GM21717 (cell line): Measurements from ENCODE around the gene MTHFD1L.
"Not testable (repeated sequence)": the region's sequence is repeated elsewhere in the genome, so short reads cannot be mapped to it uniquely, and the experiment has no call there.

Experiments used
- ATAC-seq: cut with Tn5 transposase; IDR thresholded peaks from one replicate; pipeline ENCODE4 v1.9.1; 2021; ENCODE audit warnings: mild to moderate bottlenecking, moderate library complexity; ENCODE audit not compliant: unreplicated experiment

The MTHFD1L gene

DNA sequence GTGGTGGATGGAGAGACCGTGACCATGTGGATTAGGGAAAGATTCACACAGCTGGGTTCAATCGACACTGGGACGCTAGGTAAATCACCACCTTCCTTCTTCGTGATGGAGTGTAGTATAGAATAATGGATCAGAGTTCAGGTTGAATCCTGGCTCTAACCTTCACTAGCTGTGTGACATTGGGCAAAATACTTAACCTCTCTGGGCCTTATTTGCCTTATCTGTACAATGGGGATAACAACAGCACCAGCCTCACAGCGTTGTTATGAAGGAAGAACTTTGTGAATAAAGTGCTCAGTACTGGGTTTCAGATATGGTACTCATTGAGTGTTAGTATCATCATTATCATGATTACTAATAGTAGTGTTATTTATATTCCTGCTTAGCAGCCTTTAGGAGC lies 248.1 kb downstream of the MTHFD1L start:
- ATAC-seq = no peak

- no peak for ATAC-seq
Measured at GRCh38 chr6:151118461-151119123, 253.1 kb downstream of the MTHFD1L start.

DNA sequence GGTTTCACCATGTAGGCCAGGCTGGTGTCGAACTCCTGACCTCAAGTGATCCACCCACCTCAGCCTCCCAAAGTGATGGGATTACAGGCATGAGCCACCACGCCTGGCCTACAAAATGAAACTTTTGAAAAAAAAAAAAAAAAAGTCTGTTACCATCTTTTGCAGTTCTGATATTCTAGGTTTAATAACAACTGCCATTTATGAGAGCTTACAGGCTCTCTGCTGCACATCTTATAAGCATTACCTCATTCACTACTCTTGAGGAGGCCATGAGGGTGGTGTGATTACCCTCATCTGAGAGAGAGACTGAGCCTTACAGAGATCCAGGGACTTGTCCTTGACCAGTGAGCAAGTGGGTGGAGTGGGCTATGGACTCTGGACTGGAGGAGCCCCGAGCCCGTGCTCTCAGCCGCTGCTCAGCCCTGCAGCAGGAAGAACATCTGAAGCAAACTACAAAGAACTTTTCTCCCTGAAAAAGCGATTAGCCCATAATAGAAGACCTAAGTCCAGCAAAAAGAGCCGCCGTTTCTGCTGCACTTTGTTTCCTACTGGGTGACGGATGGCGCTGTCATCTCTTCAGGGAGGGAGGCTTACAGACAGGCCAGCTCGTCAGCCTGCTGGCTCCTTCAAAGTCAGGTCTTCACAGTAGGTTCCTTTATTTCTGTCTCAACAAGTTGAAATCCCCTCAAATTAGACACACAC lies 254.5 kb downstream of the MTHFD1L start:
- no peak for ATAC-seq

- no peak for ATAC-seq
Measured at GRCh38 chr6:151121900-151122299, 256.4 kb downstream of the MTHFD1L start.

DNA sequence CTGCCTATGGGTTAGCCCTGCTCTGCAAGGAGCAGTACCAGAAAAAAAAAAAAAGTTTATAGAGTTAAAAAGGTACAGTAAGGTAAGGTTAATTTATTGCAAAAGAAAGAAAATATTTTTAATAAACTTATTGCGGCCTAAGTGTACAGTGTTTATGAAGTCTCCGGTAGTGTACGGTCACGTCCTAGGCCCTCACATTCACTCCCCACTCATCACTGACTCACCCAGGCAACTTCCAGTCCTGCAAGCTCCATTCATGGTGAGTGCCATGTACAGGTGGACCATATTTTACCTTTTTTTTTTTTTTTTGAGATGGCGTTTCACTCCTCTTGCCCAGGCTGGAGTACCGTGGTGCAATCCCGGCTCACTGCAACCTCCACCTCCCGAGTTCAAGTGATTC lies 258.1 kb downstream of the MTHFD1L start:
- not testable (repeated sequence) for ATAC-seq

GRCh38 chr6:151125242-151125641 lies 259.7 kb downstream of the MTHFD1L start:
- ATAC-seq = not testable (repeated sequence)

DNA sequence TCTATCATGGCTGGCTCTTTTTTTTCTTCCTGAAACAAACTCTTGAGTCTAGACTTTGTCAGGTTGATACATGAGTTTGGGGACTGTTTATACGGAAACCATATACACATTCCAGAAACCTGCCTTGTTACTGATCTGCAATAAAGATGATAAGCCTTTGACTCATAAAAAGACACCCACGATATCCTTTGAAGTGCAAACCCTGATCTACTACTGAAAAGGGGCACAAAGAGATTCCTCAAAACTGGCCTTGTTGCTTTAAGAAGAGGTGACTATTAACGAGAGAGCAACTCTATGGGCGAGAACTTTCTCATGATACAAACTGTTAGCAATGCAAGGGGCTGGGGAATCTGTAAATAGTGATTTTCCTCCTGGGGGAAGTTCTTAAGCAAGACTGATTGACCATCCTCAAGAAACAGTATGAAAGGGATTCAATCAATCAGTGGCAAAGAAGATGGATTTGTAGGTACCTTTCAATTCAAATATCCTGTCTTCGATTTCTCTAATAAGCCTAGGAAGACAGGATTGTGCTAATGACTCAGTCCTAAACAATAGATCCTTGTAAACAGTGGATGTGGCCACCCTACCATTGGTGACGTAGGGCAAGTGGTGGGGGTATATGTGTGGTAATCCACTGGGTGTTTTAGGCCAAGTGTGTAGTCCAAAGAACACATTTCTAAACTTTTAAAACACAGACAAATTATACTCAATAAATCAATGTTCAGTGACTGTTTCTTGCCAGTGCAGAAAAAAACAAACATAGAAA lies 260.3 kb downstream of the MTHFD1L start:
- not testable (repeated sequence) for ATAC-seq

DNA sequence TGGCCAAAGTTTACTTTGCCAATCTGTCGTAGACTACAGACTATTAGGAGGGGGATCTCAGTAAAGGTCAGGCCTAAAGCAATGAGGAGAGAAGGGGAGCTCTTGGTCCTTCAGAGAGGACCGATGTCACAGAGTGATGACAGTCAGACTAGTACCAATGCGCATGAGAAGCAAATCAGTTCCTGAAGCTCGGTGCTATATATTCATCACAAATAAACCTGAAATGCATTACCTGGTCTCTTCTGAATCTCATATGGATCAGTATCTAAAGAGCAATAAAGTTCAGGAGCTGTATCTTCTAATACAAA lies 260.9 kb downstream of the MTHFD1L start:
- not testable (repeated sequence) for ATAC-seq

DNA sequence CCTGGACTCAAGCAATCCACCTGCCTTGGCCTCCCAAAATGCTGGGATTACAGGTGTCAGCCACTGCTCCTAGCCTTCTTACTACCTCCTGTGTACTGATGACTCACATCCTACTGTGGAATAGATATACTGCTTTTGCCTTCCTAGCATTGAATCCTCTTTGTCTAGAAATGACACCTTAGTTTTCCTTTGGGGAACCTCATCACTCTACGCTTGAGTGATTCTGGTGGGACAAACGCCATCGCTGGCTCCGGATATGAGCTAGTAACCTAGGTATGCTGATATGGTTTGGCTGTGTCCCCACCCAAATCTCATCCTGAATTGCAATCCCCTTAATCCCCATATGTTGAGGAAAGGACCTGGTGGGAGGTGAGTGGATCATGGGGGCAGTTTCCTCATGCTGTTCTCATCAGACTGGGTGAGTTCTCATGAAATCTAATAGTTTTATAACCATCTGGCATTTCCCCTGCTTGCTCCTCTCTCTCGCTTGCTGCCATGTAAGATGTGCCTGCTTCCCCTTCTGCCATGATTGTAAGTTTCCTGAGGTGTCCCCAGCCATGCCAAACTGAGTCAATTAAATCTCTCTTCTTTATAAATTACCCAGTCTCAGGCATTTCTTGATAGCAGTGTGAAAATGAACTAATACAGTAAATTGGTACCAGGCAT lies 261.8 kb downstream of the MTHFD1L start:
- ATAC-seq = not testable (repeated sequence)

DNA sequence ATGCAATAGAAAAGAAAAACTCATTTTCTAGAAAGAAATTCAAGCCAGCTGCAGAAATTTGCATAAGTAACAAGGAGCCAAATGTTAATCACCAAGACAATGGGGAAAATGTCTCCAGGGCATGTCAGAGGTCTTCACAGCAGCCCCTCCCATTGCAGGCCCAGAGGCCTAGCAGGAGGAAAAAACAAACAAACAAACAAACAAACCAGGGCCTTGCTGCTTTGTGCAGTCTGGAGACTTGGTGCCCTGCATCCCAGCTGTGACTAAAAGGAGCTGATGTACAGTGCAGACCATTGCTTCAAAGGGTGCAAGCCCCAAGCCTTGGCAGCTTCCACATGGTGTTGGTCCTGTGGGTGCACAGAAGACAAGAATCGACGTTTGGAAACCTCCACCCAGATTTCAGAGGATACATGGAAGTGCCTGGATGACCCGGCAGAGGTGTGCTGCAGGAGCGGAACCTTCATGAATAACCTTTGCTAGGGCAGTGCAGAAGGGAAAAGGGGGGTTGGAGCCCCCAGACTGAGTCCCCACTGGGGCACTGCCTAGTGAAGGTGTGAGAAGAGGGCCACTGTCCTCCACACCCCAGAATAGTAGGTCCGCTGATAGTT lies 263.4 kb downstream of the MTHFD1L start:
- no peak for ATAC-seq

DNA sequence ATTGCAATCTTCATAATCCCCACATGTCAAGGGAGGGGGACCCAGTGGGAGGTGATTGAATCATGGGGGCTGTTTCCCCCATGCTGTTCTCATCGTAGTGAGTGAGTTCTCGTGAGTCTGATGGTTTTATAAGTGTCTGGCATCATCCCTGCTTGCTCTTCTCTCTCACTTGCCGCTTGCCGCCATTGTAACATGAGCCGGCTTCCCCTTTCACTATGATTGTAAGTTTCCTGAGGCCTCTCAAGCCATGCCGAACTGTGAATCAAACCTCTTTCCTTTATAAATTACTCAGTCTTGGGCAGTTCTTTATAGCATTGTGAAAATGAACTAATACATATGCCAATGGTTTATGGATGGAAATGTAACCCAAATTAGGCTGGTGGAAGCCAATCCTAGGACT lies 264.8 kb downstream of the MTHFD1L start:
- peak; percentile 62 for ATAC-seq

GRCh38 chr6:151131324-151132007 lies 266.0 kb downstream of the MTHFD1L start:
- ATAC-seq = no peak

- ATAC-seq = no peak
Measured at GRCh38 chr6:151136141-151136755, 270.7 kb downstream of the MTHFD1L start.

GRCh38 chr6:151137542-151137941 lies 272.0 kb downstream of the MTHFD1L start:
- no peak for ATAC-seq

DNA sequence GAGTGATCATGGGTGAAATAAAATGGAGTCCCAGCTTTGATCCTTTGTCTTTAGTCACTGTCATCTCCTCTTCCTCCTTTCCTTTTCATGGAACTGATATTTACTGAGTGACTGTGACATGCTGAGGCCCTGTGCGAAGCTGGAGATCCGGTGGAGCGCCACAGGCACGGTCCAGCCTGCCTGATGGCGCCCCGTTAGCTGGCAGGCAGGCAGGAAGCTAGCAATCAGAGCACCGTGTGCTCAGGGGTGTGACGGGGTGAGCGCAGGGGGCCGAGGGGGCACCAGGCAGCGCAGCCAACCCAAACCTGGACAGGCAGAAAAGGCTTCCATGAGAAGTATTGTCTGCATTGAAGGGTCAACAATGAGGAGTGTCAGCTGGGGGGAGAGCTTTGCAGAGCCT lies 274.0 kb downstream of the MTHFD1L start:
- ATAC-seq = no peak

- no peak for ATAC-seq
Measured at GRCh38 chr6:151140767-151141166, 275.3 kb downstream of the MTHFD1L start.

GRCh38 chr6:151141685-151142084 lies 276.2 kb downstream of the MTHFD1L start:
- ATAC-seq = no peak

DNA sequence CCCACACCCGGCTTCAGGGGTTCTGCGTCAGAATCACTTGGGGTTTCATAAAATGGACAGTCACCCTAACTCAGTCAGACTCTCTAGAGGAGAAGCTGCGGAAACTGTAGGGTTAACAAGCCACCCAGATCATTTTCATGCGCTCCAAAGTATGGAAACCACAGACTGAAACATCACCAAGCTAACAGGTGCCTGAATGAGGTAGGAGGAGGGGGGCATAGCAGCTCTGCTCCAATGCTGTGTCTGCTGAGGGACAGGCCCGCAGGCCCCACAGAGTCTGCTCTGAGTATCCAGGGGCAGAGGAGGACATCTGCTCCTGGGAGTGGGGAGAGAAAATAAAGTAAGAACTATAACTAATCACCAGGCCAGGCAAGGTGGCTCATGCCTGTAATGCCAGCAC lies 277.2 kb downstream of the MTHFD1L start:
- no peak for ATAC-seq

- no peak for ATAC-seq
Measured at GRCh38 chr6:151143337-151143736, 277.8 kb downstream of the MTHFD1L start.

DNA sequence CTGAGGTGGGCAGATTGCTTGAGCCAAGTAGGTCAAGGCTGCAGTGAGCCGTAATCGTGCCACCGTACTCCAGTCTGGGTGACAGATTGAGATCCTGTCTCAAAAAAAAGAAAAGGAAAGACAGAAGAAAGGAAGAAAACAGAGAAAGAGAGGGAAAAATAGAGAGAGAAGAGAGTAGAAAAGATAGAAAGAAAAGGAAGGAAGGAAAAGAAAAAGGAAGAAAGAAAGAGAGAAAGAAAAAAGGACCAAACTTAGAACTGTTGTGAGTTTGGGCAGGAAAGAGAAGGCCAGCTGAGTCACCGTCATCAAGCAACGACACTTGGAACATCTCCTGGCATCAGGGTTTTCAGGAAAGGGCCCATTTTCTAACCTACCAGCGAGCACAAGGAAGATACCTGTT lies 278.3 kb downstream of the MTHFD1L start:
- no peak for ATAC-seq
